ENCODE measurements around the gene AUP1. TPM values are rescaled to one million over a fixed set of nuclear protein-coding genes. Genes with fewer than 3 reads are reported as not detected.

AUP1 gene
- total and polyA plus RNA-seq, 7 donors: 46.5 to 178 (median 82.0) TPM

- DNase-seq: peak; percentile 83
- Histone ChIP-seq H3K27ac (peak overlapping the region; percentile 70 to 81 (median 74)), H3K9me3 (no peaks in the 10 kb centered on the region), H3K36me3 (no peaks in the 10 kb centered on the region), H3K27me3 (no peaks in the 10 kb centered on the region), H3K4me1 (peaks cover 0 to 26% (median 20%) of the 10 kb centered on the region in 4 donors), H3K4me3 (peak overlapping the region; percentile 39 to 61 (median 58))
- peak in 2 of 4 donors; percentile 42 to 45 for TF ChIP-seq POLR2AphosphoS5 (IDR thresholded peaks at IDR 0.05)
- no peak for TF ChIP-seq EP300 (IDR thresholded peaks at IDR 0.05)
- TF ChIP-seq POLR2A (IDR thresholded peaks at IDR 0.05): no peak
- no peak for TF ChIP-seq CTCF (IDR thresholded peaks at IDR 0.05)
- intact Hi-C loops (cut with DNase I): loop anchor here (2.0 kb wide), 1 partner anchor 18 kb away; no protein-coding TSS in a partner anchor
- WGBS, 2 donors: 2 to 3% methylated on average over 85 of the region's 85 CpGs
These were observed 19.7 kb upstream of the AUP1 start for GRCh38 chr2:74548900-74549826.

GRCh38 chr2:74548285-74548899 is 18.9 kb upstream of the AUP1 start:
- Histone ChIP-seq H3K4me3 (peak overlapping the region; percentile 39 to 61 (median 58)), H3K4me1 (peaks cover 0 to 22% (median 17%) of the 10 kb centered on the region in 4 donors), H3K27ac (peak overlapping the region; percentile 70 to 81 (median 74)), H3K36me3 (no peaks in the 10 kb centered on the region), H3K27me3 (no peaks in the 10 kb centered on the region), H3K9me3 (no peaks in the 10 kb centered on the region)
- TF ChIP-seq EP300 (IDR thresholded peaks at IDR 0.05): no peak
- WGBS, 2 donors: 12 to 25% methylated on average over 26 of the region's 26 CpGs
- intact Hi-C loops (cut with DNase I): loop anchor here (2.0 kb wide), 1 partner anchor 18 kb away; no protein-coding TSS in a partner anchor
- DNase-seq: no peak

GRCh38 chr2:74546004-74546403 is 16.5 kb upstream of the AUP1 start:
- no peak for DNase-seq
- Histone ChIP-seq H3K4me3 (no peak overlapping the region), H3K9me3 (no peaks in the 10 kb centered on the region), H3K4me1 (peaks cover 0 to 17% (median 11%) of the 10 kb centered on the region in 4 donors), H3K27ac (no peak overlapping the region), H3K36me3 (no peaks in the 10 kb centered on the region), H3K27me3 (no peaks in the 10 kb centered on the region)
- WGBS, 2 donors: 91 to 92% methylated on average over 3 of the region's 3 CpGs
- intact Hi-C loops (cut with DNase I): no loop called here
- TF ChIP-seq EP300 (IDR thresholded peaks at IDR 0.05): no peak

GRCh38 chr2:74544634-74545033 is 15.1 kb upstream of the AUP1 start:
- intact Hi-C loops (cut with DNase I): no loop called here
- Histone ChIP-seq H3K27me3 (no peaks in the 10 kb centered on the region), H3K4me3 (no peak overlapping the region), H3K36me3 (no peaks in the 10 kb centered on the region), H3K4me1 (peaks cover 0 to 14% (median 8%) of the 10 kb centered on the region in 4 donors), H3K9me3 (no peaks in the 10 kb centered on the region), H3K27ac (no peak overlapping the region)
- whole genome bisulfite sequencing, 2 donors: 58 to 82% methylated on average over 3 of the region's 3 CpGs
- TF ChIP-seq EP300 (IDR thresholded peaks at IDR 0.05) (no peak), POLR2AphosphoS5 (IDR thresholded peaks at IDR 0.05) (no peak), CTCF (IDR thresholded peaks at IDR 0.05) (no peak), POLR2A (IDR thresholded peaks at IDR 0.05) (no peak)
- DNase-seq: no peak

- H3K27ac ChIP-seq: no peak overlapping the region
- DNase-seq: no peak
- no peaks in the 10 kb centered on the region for H3K9me3 ChIP-seq
- no peaks in the 10 kb centered on the region for H3K36me3 ChIP-seq
- WGBS, 2 donors: 88 to 94% methylated on average over 1 of the region's 1 CpG
- TF ChIP-seq EP300 (IDR thresholded peaks at IDR 0.05) (no peak), POLR2A (IDR thresholded peaks at IDR 0.05) (no peak), POLR2AphosphoS5 (IDR thresholded peaks at IDR 0.05) (no peak), CTCF (IDR thresholded peaks at IDR 0.05) (no peak)
- no peaks in the 10 kb centered on the region for H3K27me3 ChIP-seq
- H3K4me3 ChIP-seq: no peak overlapping the region
- intact Hi-C loops (cut with DNase I): no loop called here
- H3K4me1 ChIP-seq: no peaks in the 10 kb centered on the region
These were observed 13.5 kb upstream of the AUP1 start for GRCh38 chr2:74542978-74543377.
